ENCODE results near the gene GALR2.
A peak's percentile ranks its signal among the peaks of the same experiment; 100 is the strongest.
"Not testable (repeated sequence)": the region's sequence is repeated elsewhere in the genome, so short reads cannot be mapped to it uniquely, and the experiment has no call there.

Gene GALR2

GRCh38 chr17:76077584-76078110, 3.1 kb downstream of the GALR2 start:
- DNase-seq (ENCODE audit: low read depth in 2 of 2), result no peak
- TF ChIP-seq CTCF (IDR thresholded peaks at IDR 0.05; ENCODE audit: low read depth, low read length), result no peak
- no peak overlapping the region for H3K4me3 ChIP-seq (replicated peaks in 1 of 2; ENCODE audit: low read depth in 2 of 2, low read length in 2 of 2)

GRCh38 chr17:76078370-76078769, 3.8 kb downstream of the GALR2 start:
- not testable (repeated sequence) for H3K4me3 ChIP-seq (replicated peaks in 1 of 2; ENCODE audit: low read depth in 2 of 2, low read length in 2 of 2); DNase-seq (ENCODE audit: low read depth in 2 of 2)

GRCh38 chr17:76078860-76079534, 4.4 kb downstream of the GALR2 start, which contains the start of gene ZACN:
Gene ZACN (plus strand): TSS chr17:76079182. CDS start chr17:76079265, 83 bp downstream.
- no peak within 1 kb of the TSS for H3K4me3 ChIP-seq (replicated peaks in 1 of 2; ENCODE audit: low read depth in 2 of 2, low read length in 2 of 2)
- DNase-seq (ENCODE audit: low read depth in 2 of 2), result no peak
- TF ChIP-seq CTCF (IDR thresholded peaks at IDR 0.05; ENCODE audit: low read depth, low read length), result no peak

DNA sequence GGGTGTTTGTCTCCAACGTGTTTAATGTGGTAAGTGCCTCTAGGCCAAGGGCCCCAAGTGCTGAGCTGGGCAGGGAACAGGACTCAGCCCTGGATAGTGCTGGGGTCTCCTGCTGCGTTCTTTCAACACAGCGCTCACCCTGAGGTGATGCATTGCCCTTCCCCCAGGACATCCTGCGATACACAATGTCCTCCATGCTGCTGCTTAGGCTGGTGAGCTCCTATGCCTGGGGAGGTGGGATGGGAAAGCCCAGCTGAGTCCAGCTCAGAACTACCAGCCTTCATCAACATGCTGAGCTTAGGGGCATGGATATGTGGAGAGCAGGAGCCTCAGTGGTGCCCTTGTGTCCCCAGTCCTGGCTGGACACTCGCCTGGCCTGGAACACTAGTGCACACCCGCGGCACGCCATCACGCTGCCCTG, 5.0 kb downstream of the GALR2 start:
- no peak for DNase-seq (ENCODE audit: low read depth in 2 of 2)
- no peak overlapping the region for H3K4me3 ChIP-seq (replicated peaks in 1 of 2; ENCODE audit: low read depth in 2 of 2, low read length in 2 of 2)
- TF ChIP-seq CTCF (IDR thresholded peaks at IDR 0.05; ENCODE audit: low read depth, low read length), result no peak

DNA sequence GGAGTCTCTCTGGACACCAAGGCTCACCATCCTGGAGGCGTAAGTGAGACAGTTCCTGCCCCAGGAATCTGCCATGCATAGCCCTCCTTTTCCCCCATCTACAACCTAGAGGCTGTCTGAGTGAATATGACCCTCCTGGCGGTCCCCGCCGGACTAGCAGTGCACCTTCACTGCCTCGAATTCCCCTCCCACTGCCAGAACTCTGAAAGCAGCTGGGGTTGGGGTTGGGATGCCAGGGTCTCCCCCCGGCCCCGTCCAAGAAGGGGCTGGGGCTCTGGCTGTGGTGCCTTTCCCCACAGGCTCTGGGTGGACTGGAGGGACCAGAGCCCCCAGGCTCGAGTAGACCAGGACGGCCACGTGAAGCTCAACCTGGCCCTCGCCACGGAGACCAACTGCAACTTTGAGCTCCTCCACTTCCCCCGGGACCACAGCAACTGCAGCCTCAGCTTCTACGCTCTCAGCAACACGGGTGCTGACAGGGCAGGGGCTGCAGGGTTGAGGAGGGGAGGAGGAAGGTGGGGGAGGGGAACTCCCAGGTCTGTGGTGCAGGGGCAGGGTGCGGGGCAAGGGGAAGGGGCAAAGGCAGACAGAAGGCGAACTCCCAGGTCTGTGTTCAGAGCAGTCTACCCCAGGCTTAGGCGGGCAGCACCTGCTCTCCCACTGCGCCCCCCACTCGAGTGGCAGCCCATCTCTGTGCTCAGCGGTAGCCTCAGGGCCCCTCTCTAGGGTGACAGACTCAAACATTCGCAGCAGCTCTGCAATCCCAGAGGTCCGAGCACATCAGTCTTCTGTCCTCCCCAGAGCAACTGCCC, 5.6 kb downstream of the GALR2 start:
- TF ChIP-seq CTCF (IDR thresholded peaks at IDR 0.05; ENCODE audit: low read depth, low read length), result peak; percentile 21
- H3K4me3 ChIP-seq (replicated peaks in 1 of 2; ENCODE audit: low read depth in 2 of 2, low read length in 2 of 2), result no peak overlapping the region
- DNase-seq (ENCODE audit: low read depth in 2 of 2), result peak in 1 of 2 donors; percentile 20

DNA sequence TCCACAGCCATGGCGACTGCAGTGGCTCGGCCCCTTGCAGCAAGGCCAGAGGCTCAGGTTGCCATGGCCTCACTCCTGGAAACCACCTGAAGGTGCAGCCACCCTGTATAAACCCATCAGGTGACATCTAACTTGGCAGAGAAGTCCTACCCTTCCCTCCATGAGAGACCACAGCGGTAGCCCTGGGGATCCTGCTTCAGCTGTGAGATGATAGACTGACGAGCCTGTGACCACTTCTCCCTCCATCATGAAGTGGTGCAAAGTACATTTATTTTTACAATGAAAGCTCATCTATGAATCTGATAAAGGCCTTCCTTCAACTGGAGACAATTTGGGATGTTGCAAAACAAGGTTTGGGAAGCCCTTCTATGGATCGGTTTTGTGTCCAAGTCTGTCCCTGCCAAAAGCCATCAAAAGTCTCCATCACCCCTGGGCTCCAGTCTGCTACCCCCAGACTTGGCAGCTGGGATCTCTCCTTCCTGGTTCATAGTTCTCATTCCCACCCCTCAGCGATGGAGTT, 6.2 kb downstream of the GALR2 start:
- no peak for DNase-seq (ENCODE audit: low read depth in 2 of 2)
- no peak for TF ChIP-seq CTCF (IDR thresholded peaks at IDR 0.05; ENCODE audit: low read depth, low read length)
- no peak overlapping the region for H3K4me3 ChIP-seq (replicated peaks in 1 of 2; ENCODE audit: low read depth in 2 of 2, low read length in 2 of 2)
